HUES64 (cell line): ENCODE measurements around the gene PCYOX1L.

Source experiments
- H3K27ac ChIP-seq: 2 replicates; pipeline ENCODE4 v1.7.0; 2013; ENCODE audit warnings: low read depth, low read length, inconsistent platforms
- H3K27me3 ChIP-seq: 2 replicates; pipeline ENCODE4 v1.6.1; 2013; ENCODE audit warnings: mild to moderate bottlenecking, low read length; ENCODE audit not compliant: insufficient read depth
- H3K36me3 ChIP-seq: 2 replicates; pipeline ENCODE4 v1.6.1; 2013; ENCODE audit warnings: mild to moderate bottlenecking, low read length; ENCODE audit not compliant: insufficient read depth
- H3K4me1 ChIP-seq: 2 replicates; pipeline ENCODE4 v1.6.1; 2013; ENCODE audit warnings: mild to moderate bottlenecking, low read length, moderate library complexity; ENCODE audit not compliant: insufficient read depth
- H3K4me3 ChIP-seq: 2 replicates; pipeline ENCODE4 v1.5.1; 2013; ENCODE audit warnings: mild to moderate bottlenecking, low read length, moderate library complexity
- H3K9ac ChIP-seq: 2 replicates; pipeline ENCODE4 v1.6.1; 2013; ENCODE audit warnings: mild to moderate bottlenecking, low read depth, low read length
- H3K9me3 ChIP-seq: 2 replicates; pipeline ENCODE4 v1.6.1; 2013; ENCODE audit warnings: low read depth, low read length; ENCODE audit not compliant: insufficient read depth
- WGBS: fragments of 150-250, 120-280 bp; methylation state at CpG from one replicate; pipeline ENCODE4 v1.1.7; 2013; ENCODE audit warnings: missing lambda C conversion rate; 5-methylcytosine and 5-hydroxymethylcytosine counted together

PCYOX1L gene

DNA sequence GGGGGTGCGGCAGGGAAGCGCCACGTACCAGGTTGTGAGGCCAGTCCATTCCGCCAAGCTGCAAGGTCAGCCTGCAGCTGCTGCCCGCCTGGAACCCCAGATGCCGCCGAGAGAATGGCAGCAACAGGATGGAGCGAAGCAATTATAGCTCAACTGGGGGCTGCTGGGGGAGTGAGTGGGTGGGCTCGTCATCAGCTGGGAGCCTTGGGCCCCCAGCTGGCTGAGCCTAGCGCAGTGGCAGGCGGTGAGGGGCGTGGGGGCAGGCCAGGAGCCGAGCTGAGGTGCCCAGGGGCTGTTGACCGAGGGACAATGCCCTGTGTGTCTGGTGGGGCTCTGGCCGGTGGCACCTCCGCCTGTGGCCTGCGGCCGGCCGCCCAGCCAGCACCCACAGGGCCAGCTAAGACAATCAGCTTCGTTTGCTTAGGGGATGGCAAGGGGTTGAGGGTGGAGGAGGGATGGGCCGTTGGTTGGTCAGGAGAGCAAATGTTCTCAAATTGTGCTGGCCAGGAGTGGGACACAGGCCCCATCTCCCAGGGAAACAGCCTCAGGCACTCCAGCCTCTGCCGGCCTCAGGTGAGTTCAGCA, 21.4 kb downstream of the PCYOX1L start, which contains the start of gene IL17B:
Gene IL17B (minus strand): TSS at position 116 of the 585 bp plus-strand sequence. CDS start 67 bp downstream, at position 49.
- Histone ChIP-seq H3K27me3 (no peaks in the 10 kb centered on the region), H3K36me3 (no peaks in the 10 kb centered on the region), H3K9me3 (no peaks in the 10 kb centered on the region), H3K27ac (no peak within 1 kb of the TSS), H3K9ac (no peak within 1 kb of the TSS), H3K4me1 (0 out of 2 replicates have a peak, but pooled peaks cover 4% of the 10 kb centered on the region), H3K4me3 (no peak within 1 kb of the TSS)
- 88% methylated on average over 22 of the region's 22 CpGs for WGBS

DNA sequence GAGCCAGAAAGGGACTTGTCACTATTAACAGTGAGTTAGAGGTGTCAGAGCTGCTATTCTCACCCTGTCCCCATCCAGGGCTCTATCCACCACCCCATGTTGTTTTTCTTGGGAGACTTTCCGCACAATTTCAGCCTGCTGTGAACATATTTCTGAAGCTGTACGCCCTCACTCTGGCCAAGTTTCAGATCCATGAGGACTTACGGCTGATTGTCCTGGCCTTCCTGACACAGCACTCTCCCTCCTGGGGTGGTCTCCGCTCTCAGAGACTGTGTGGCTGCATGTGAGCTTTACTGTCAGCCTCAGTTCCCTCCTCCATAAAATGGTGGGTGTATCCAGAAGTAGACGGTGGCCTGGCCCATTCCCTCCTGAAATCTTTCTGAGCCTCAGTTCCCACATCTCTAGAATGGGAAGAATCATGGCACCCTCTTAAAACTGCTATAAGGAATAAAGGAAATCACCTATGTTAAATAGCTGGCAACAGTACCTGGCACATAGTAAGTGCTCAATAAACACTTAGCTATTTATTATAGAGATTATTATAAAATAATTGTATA, 22.1 kb downstream of the PCYOX1L start:
- Histone ChIP-seq H3K4me3 (no peak overlapping the region), H3K9ac (no peak overlapping the region), H3K27me3 (no peaks in the 10 kb centered on the region), H3K9me3 (no peaks in the 10 kb centered on the region), H3K36me3 (no peaks in the 10 kb centered on the region), H3K27ac (no peak overlapping the region), H3K4me1 (0 out of 2 replicates have a peak, but pooled peaks cover 4% of the 10 kb centered on the region)
- 87% methylated on average over 5 of the region's 5 CpGs for WGBS

DNA sequence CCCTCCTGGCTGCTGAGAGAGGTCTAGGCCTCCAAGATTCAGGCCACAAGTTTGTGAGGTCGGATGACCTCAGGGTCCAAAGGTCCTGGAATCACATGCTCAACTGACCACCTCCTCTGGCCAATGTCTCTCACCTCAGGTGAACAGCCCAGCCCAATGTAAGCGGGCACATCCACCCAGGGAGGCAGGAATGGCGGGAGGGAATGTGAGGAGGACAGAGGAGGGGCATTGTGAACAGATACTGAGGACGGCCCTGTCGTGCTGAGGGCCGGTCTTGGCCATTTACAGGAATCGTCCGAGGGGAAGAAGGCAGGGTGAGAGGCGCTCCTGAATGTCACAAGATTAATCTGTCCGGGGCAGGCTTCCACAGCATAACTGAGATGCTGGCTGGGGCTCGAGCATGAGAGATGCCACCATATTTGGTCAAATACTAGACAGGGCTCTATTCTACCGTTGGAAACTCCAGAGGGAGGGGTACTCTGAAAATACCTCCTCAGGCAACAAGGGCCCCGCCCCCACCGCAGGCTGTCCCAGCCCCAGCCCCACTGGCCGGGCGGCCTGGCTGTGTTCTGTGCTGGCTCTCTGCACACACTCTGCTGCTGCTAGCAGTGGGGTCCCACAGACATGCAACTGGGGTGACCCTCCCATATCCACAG, 22.7 kb downstream of the PCYOX1L start:
- Histone ChIP-seq H3K4me3 (no peak overlapping the region), H3K9me3 (no peaks in the 10 kb centered on the region), H3K9ac (no peak overlapping the region), H3K27ac (no peak overlapping the region), H3K27me3 (no peaks in the 10 kb centered on the region), H3K4me1 (0 out of 2 replicates have a peak, but pooled peaks cover 4% of the 10 kb centered on the region), H3K36me3 (no peaks in the 10 kb centered on the region)
- 67% methylated on average over 16 of the region's 16 CpGs for WGBS

DNA sequence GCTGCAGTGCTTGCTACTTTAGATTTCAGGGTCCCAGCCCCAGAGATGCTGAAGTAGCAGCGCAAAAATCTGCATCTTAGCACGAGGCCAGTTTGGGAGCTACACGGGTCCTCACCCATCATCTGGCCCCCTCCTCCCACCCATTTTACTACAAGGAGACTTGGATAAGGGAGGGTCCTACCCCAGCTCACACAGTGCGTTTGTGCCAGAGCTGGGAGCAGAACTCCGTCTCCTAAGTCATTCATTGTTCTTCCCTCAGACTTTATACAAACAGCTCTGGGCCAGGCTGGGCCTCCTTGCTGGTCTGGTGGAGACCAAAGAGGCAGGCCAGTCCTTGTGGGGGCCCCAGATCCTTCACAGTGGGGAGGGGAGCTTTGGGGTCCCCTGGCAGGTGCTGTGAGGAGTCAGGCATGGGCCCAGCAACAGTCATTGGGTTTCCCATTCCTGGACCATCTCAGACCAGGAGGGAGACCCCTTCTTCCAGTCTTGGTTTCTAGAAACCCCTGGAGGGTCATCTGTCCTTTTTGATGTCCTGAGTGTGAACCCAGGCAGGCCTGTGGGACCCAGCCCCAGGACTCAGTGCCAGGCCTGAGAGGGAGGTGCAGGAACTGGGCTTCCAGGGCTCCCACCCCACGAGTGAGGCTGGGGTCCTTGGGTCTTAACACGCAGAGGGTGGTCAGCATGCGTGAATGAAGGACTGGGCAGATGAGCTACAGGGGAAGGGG, 23.6 kb downstream of the PCYOX1L start:
- Histone ChIP-seq H3K27ac (no peak overlapping the region), H3K36me3 (no peaks in the 10 kb centered on the region), H3K4me1 (0 out of 2 replicates have a peak, but pooled peaks cover 4% of the 10 kb centered on the region), H3K9ac (no peak overlapping the region), H3K9me3 (no peaks in the 10 kb centered on the region), H3K4me3 (no peak overlapping the region), H3K27me3 (no peaks in the 10 kb centered on the region)
- WGBS, result 54% methylated on average over 8 of the region's 8 CpGs

DNA sequence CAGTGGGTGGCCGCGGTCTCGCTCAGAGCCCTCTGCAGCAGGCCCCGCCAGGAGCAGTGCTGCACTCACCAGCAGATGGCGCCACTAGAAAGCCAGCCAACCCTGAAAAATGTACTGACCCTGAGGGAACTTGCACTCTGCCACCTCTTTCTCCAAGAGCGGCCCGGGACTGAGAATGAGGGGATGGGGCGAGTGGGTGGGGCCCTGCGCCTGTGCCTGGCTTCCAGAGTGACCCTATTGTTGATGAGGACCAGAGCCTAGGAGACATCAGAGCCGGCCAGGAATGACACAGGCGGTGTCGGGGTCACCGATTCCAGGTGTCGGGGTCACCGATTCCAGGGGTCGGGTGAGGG, 24.1 kb downstream of the PCYOX1L start:
- Histone ChIP-seq H3K27me3 (no peaks in the 10 kb centered on the region), H3K9ac (no peak overlapping the region), H3K9me3 (no peaks in the 10 kb centered on the region), H3K4me1 (0 out of 2 replicates have a peak, but pooled peaks cover 4% of the 10 kb centered on the region), H3K27ac (no peak overlapping the region), H3K36me3 (no peaks in the 10 kb centered on the region), H3K4me3 (no peak overlapping the region)
- 49% methylated on average over 16 of the region's 16 CpGs for WGBS

DNA sequence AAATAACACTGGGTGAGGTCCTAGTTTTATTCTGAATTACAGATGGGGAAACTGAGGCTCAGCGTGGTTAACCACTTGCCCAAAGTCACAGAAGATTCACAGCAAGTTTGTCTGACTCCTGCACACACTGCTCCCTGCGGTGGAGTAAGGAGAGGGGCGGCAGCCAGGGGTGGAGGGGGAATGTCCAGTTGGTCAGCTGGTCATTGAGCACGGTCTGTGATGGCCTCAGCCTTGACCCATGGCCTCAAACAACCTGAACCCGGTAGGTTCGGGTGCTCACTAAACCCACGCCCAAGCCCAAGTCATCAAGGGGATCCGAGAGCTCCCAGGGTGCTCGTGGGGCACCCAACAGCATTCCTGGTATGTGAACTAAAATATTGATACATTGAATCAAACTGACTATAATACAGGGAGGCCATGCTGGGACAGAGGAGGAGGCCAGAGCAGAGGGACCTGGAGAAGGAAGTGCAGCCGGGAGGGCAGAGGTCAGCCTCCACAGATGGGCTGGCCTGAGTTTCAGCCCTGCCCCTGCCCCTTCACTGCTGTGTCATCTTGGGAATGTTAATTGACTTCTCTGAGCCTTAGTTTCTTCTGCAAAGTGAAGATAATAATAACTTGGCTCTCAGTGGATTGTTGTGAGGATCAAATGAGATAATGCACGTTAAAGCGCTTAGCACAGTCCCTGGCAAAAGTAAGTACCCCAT, 24.8 kb downstream of the PCYOX1L start:
- H3K27ac ChIP-seq, result no peak overlapping the region
- no peaks in the 10 kb centered on the region for H3K36me3 ChIP-seq
- no peaks in the 10 kb centered on the region for H3K9me3 ChIP-seq
- H3K27me3 ChIP-seq, result no peaks in the 10 kb centered on the region
- no peak overlapping the region for H3K9ac ChIP-seq
- 94% methylated on average over 12 of the region's 12 CpGs for WGBS
- 0 out of 2 replicates have a peak, but pooled peaks cover 4% of the 10 kb centered on the region for H3K4me1 ChIP-seq
- H3K4me3 ChIP-seq, result no peak overlapping the region

DNA sequence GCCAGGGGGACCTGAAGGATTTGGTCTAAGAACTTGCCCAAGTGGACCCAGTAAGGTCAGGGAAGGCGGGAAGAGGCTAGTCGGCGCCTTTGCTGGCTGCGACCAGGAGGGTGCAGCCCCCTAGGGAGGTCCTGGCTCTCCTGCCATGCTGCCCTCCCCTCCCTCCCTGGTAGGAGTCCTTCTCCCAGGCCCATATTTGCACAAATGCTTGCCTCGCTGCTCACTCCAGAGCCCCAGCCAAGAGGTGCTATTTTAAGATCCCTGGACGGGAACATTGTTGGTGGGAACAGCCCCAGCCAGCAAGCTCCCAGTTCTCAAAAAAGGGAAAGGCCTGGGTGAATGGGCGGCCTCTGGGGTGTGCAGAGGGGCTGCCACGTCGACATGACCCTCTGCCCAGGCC, 25.6 kb downstream of the PCYOX1L start:
- Histone ChIP-seq H3K36me3 (no peaks in the 10 kb centered on the region), H3K27ac (no peak overlapping the region), H3K4me1 (0 out of 2 replicates have a peak, but pooled peaks cover 4% of the 10 kb centered on the region), H3K9ac (no peak overlapping the region), H3K4me3 (no peak overlapping the region), H3K27me3 (no peaks in the 10 kb centered on the region), H3K9me3 (no peaks in the 10 kb centered on the region)
- 87% methylated on average over 9 of the region's 9 CpGs for WGBS

DNA sequence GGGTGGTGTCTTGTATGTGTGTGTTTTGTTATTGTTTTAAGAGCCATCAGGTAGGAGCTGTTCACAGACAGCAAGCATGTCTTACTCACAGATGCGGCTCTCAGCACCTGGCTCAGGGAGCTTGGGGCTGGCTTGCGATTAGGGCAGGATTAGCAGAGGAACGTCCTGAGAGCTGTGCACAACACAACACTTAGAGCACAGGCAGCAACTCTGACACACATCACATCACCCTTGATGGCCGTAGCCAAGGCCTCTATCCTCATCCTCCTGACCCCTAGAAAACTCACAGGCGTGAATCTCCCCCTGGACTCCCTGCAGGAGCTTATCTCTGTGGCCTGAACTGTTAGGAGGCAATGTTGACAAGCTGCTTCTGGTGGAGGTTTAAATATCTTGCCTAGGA, 28.3 kb downstream of the PCYOX1L start:
- Histone ChIP-seq H3K36me3 (no peaks in the 10 kb centered on the region), H3K4me1 (0 out of 2 replicates have a peak, but pooled peaks cover 2% of the 10 kb centered on the region), H3K27me3 (no peaks in the 10 kb centered on the region), H3K9ac (no peak overlapping the region), H3K4me3 (no peak overlapping the region), H3K9me3 (no peaks in the 10 kb centered on the region), H3K27ac (no peak overlapping the region)
- WGBS, result 74% methylated on average over 5 of the region's 5 CpGs

DNA sequence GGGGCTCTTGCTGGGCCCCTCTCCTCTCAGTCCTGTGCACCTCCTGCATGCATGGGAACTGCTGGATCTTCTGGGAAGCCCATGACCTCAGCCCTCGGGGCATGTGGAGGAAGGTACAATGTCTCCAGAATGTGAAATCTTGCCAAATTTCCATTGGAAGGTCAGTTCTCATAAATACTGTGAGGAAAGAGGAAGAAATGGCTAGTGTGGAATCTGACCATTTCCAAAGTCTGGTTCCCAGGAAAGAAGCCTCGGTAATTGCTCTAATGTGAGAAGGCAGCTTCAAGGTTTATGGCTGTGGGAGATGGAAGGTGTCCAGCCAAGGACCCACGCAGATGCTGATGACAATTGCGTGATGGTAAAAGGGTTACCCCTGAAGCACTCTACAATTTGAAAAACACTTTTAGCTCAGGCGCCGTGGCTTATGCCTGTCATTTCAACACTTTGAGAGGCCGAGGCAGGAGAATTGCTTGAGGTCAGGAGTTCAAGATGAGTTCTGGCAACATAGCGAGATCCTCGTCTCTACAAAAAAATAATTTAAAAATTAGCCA, 29.3 kb downstream of the PCYOX1L start:
- Histone ChIP-seq H3K27ac (no peak overlapping the region), H3K36me3 (no peaks in the 10 kb centered on the region), H3K4me1 (no peaks in the 10 kb centered on the region), H3K27me3 (no peaks in the 10 kb centered on the region), H3K9me3 (no peaks in the 10 kb centered on the region), H3K9ac (no peak overlapping the region), H3K4me3 (no peak overlapping the region)
- 91% methylated on average over 9 of the region's 9 CpGs for WGBS

DNA sequence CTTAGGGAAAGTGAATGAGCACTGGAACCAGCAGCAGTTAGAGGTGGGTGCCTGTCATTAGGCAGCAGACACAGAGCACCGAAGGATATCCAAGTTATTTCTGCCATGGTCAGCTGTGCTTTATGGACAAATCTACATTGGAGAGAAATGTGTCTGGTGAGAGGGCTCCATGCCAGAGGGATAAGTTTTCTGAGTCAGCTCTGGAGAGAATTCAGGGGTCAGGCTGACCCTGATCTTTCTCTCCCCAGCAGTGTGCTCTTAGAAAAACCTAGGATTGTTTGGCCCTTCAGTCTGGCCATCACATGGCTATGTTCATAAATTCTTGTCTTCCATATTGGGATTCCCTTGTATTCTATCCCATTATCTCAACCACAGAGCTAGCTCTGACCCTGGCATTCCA, 30.1 kb downstream of the PCYOX1L start:
- Histone ChIP-seq H3K4me3 (no peak overlapping the region), H3K4me1 (no peaks in the 10 kb centered on the region), H3K27ac (no peak overlapping the region), H3K9me3 (no peaks in the 10 kb centered on the region), H3K27me3 (no peaks in the 10 kb centered on the region), H3K9ac (no peak overlapping the region), H3K36me3 (no peaks in the 10 kb centered on the region)
- WGBS, result 95% methylated on average over 1 of the region's 1 CpG
